Measurements from ENCODE around the gene SNED1.

SNED1 gene

GRCh38 chr2:240981280-240981679 lies 17.1 kb upstream of the SNED1 start:
- no peaks in the 10 kb centered on the region for H3K9me3 ChIP-seq (replicated peaks; ENCODE audit: insufficient read depth, low read length)
- H3K36me3 ChIP-seq (replicated peaks; ENCODE audit: insufficient read depth, low read length): no peaks in the 10 kb centered on the region
- no peak overlapping the region for H2AFZ ChIP-seq (ENCODE audit: low read length)
- H4K20me1 ChIP-seq (ENCODE audit: insufficient read depth, low read length): no peaks in the 10 kb centered on the region
- H3K4me3 ChIP-seq (ENCODE audit: low read length): no peak overlapping the region
- H3F3A ChIP-seq (ENCODE audit: insufficient read depth, low read length): no peaks in the 10 kb centered on the region
- no peak overlapping the region for H3K9ac ChIP-seq (ENCODE audit: low read length)
- no peak overlapping the region for H3K4me2 ChIP-seq (ENCODE audit: low read depth, low read length)
- no peak overlapping the region for H3K27ac ChIP-seq (ENCODE audit: low read length)
- DNase-seq: no peak
- no peaks in the 10 kb centered on the region for H3K4me1 ChIP-seq (ENCODE audit: low read length)
- H3K9me2 ChIP-seq (replicated peaks; ENCODE audit: insufficient read depth, low read length): no peaks in the 10 kb centered on the region
- peaks cover 20% of the 10 kb centered on the region; the same call in 1 of the 2 replicates for H3K27me3 ChIP-seq (replicated peaks; ENCODE audit: insufficient read depth, low read length)
- no peaks in the 10 kb centered on the region for H3K79me2 ChIP-seq (ENCODE audit: low read length)
- TF ChIP-seq, protein P1, sequence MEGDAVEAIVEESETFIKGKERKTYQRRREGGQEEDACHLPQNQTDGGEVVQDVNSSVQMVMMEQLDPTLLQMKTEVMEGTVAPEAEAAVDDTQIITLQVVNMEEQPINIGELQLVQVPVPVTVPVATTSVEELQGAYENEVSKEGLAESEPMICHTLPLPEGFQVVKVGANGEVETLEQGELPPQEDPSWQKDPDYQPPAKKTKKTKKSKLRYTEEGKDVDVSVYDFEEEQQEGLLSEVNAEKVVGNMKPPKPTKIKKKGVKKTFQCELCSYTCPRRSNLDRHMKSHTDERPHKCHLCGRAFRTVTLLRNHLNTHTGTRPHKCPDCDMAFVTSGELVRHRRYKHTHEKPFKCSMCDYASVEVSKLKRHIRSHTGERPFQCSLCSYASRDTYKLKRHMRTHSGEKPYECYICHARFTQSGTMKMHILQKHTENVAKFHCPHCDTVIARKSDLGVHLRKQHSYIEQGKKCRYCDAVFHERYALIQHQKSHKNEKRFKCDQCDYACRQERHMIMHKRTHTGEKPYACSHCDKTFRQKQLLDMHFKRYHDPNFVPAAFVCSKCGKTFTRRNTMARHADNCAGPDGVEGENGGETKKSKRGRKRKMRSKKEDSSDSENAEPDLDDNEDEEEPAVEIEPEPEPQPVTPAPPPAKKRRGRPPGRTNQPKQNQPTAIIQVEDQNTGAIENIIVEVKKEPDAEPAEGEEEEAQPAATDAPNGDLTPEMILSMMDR (IDR thresholded peaks at IDR 0.05; ENCODE audit: low read length): no peak
- TF ChIP-seq EZH2phosphoT487 (IDR thresholded peaks at IDR 0.05; ENCODE audit: low read length) (no peak), EZH2 (optimal IDR thresholded peaks at IDR 0.05; ENCODE audit: low read depth, low read length) (no peak)

- peaks cover 20% of the 10 kb centered on the region; the same call in 1 of the 2 replicates for H3K27me3 ChIP-seq (replicated peaks; ENCODE audit: insufficient read depth, low read length)
- no peaks in the 10 kb centered on the region for H3K36me3 ChIP-seq (replicated peaks; ENCODE audit: insufficient read depth, low read length)
- no peak for TF ChIP-seq EZH2phosphoT487 (IDR thresholded peaks at IDR 0.05; ENCODE audit: low read length)
- no peak for TF ChIP-seq EZH2 (optimal IDR thresholded peaks at IDR 0.05; ENCODE audit: low read depth, low read length)
- TF ChIP-seq, protein P1 (IDR thresholded peaks at IDR 0.05; ENCODE audit: low read length): no peak
- no peaks in the 10 kb centered on the region for H3K9me2 ChIP-seq (replicated peaks; ENCODE audit: insufficient read depth, low read length)
- H3K79me2 ChIP-seq (ENCODE audit: low read length): no peaks in the 10 kb centered on the region
- H3K27ac ChIP-seq (ENCODE audit: low read length): no peak overlapping the region
- no peaks in the 10 kb centered on the region for H3K4me1 ChIP-seq (ENCODE audit: low read length)
- H2AFZ ChIP-seq (ENCODE audit: low read length): no peak overlapping the region
- no peak for DNase-seq
- H3F3A ChIP-seq (ENCODE audit: insufficient read depth, low read length): no peaks in the 10 kb centered on the region
- no peaks in the 10 kb centered on the region for H4K20me1 ChIP-seq (ENCODE audit: insufficient read depth, low read length)
- H3K4me3 ChIP-seq (ENCODE audit: low read length): no peak overlapping the region
- no peak overlapping the region for H3K9ac ChIP-seq (ENCODE audit: low read length)
- no peak overlapping the region for H3K4me2 ChIP-seq (ENCODE audit: low read depth, low read length)
- H3K9me3 ChIP-seq (replicated peaks; ENCODE audit: insufficient read depth, low read length): no peaks in the 10 kb centered on the region
These were observed 16.3 kb upstream of the SNED1 start for GRCh38 chr2:240981871-240982800.

DNA sequence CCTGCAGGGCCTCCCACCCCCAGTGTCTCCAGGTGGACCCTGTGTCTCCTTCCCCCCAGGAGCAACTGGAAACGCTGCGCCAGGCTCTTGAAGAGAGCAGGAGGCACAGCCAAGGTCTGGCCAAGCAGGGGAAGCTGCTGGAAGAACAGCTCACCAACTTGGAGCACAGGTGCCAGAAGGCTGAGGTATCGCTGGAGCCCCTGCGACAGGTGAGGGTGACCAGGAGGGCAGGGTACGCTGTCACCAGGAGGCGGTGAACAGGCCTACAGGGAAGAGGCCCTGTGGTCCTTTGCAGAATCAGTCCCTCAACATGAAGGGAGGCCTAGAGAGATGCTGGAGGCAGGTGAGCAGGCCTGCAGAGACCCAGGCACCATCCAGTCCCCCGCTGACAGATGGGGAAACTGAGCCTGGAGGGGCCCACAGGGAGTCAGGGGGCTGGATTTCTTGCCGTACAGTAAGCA lies 15.6 kb upstream of the SNED1 start:
- no peak overlapping the region for H3K4me3 ChIP-seq (ENCODE audit: low read length)
- no peak overlapping the region for H3K9ac ChIP-seq (ENCODE audit: low read length)
- H3K79me2 ChIP-seq (ENCODE audit: low read length): no peaks in the 10 kb centered on the region
- H3K9me2 ChIP-seq (replicated peaks; ENCODE audit: insufficient read depth, low read length): no peaks in the 10 kb centered on the region
- no peak for DNase-seq
- no peaks in the 10 kb centered on the region for H3K36me3 ChIP-seq (replicated peaks; ENCODE audit: insufficient read depth, low read length)
- H3K27ac ChIP-seq (ENCODE audit: low read length): no peak overlapping the region
- no peak for TF ChIP-seq EZH2phosphoT487 (IDR thresholded peaks at IDR 0.05; ENCODE audit: low read length)
- TF ChIP-seq, protein P1 (IDR thresholded peaks at IDR 0.05; ENCODE audit: low read length): no peak
- TF ChIP-seq EZH2 (optimal IDR thresholded peaks at IDR 0.05; ENCODE audit: low read depth, low read length): no peak
- H4K20me1 ChIP-seq (ENCODE audit: insufficient read depth, low read length): no peaks in the 10 kb centered on the region
- no peaks in the 10 kb centered on the region for H3K4me1 ChIP-seq (ENCODE audit: low read length)
- H3K9me3 ChIP-seq (replicated peaks; ENCODE audit: insufficient read depth, low read length): no peaks in the 10 kb centered on the region
- no peak overlapping the region for H3K4me2 ChIP-seq (ENCODE audit: low read depth, low read length)
- no peak overlapping the region for H2AFZ ChIP-seq (ENCODE audit: low read length)
- H3K27me3 ChIP-seq (replicated peaks; ENCODE audit: insufficient read depth, low read length): peaks cover 20% of the 10 kb centered on the region; the same call in 1 of the 2 replicates
- no peaks in the 10 kb centered on the region for H3F3A ChIP-seq (ENCODE audit: insufficient read depth, low read length)
